Kidney (tissue), 22 donors: ENCODE measurements around the gene HASPIN. TPM values are rescaled to one million over a fixed set of nuclear protein-coding genes. Genes with fewer than 3 reads are reported as not detected.
A peak's percentile ranks its signal among the peaks of the same experiment; 100 is the strongest.

ENCODE experiments used
- DNase-seq, 5 donors: peaks; one replicate each; pipeline ENCODE4 v3.0.0-alpha.2; 2013 to 2020
- FAIRE-seq: peaks from 2 replicates; lab custom pipeline; 2012; peaks lifted over from hg19 to GRCh38; lab: Jason Lieb, UNC
- H3K27ac ChIP-seq, 2 donors: one replicate each; pipeline ENCODE4 v1.7.0; 2013; ENCODE audit warnings: low read depth in 2 of 2, low read length in 2 of 2, inconsistent platforms in 1 of 2
- H3K27me3 ChIP-seq: one replicate; pipeline ENCODE4 v1.7.1; 2013; ENCODE audit warnings: low read length, inconsistent platforms; ENCODE audit not compliant: control insufficient read depth, insufficient read depth
- H3K36me3 ChIP-seq, 3 donors: one replicate each; pipeline versions ENCODE4 v1.7.0 to v1.7.1; 2013; ENCODE audit warnings: low read length in 3 of 3, control low read depth in 1 of 3, inconsistent platforms in 1 of 3; ENCODE audit not compliant: insufficient read depth in 3 of 3, control insufficient read depth in 2 of 3
- H3K4me1 ChIP-seq, 3 donors: one replicate each; pipeline versions ENCODE4 v1.7.0 to v1.7.1; 2013; ENCODE audit warnings: low read length in 3 of 3, inconsistent platforms in 1 of 3, low read depth in 1 of 3; ENCODE audit not compliant: control insufficient read depth in 2 of 3, insufficient read depth in 2 of 3
- H3K4me3 ChIP-seq, 3 donors: one replicate each; pipeline versions ENCODE4 v1.7.0 to v1.8.1; 2013; ENCODE audit warnings: low read length in 3 of 3, control low read depth in 1 of 3, inconsistent platforms in 1 of 3
- H3K9ac ChIP-seq, 3 donors: one replicate each; pipeline versions ENCODE4 v1.7.0 to v1.7.1; 2013; ENCODE audit warnings: low read length in 3 of 3, control low read depth in 1 of 3, inconsistent platforms in 1 of 3
- H3K9me3 ChIP-seq, 3 donors: one replicate each; pipeline versions ENCODE4 v1.7.0 to v1.7.1; 2013; ENCODE audit warnings: low read length in 3 of 3, control low read depth in 1 of 3, inconsistent platforms in 1 of 3; ENCODE audit not compliant: control insufficient read depth in 2 of 3, insufficient read depth in 1 of 3
- CTCF ChIP-seq: IDR thresholded peaks from 3 replicates; pipeline ENCODE4 v1.5.1; 2012; ENCODE audit warnings: mild to moderate bottlenecking, moderate library complexity, borderline replicate concordance; ENCODE audit not compliant: insufficient read depth; ENCODE audit errors: extremely low read depth
- intact Hi-C: fragments of 100-400 bp; cut with DNase I; formaldehyde crosslinking; loops from one replicate; pipeline ENCODE4 v1.11.1; 2022
- long read RNA-seq, 10 donors: library from polyadenylated mRNA in 1 of 10; unstranded in 1 of 10; transcript quantifications; one replicate each; pipeline ENCODE4 v2.0.0 and lab custom pipeline, GENCODE V29; 2021 to 2026
- polyA plus RNA-seq: library from polyadenylated mRNA; stranded (reverse); fragments of 350-450 nt; fragmentation: Illumina TruSeq; extraction: RNeasy Lipid Tissue Mini Kit (QIAGEN cat#74804); gene quantifications from one replicate; pipeline ENCODE4 v1.2.3, GENCODE V29; 2014; ENCODE audit warnings: low read depth, low replicate concordance; ENCODE audit not compliant: insufficient read depth
- total RNA-seq: library from RNA; stranded (reverse); fragmentation: NEBNext Ultra II Directional; extraction: Animal tissue kit (Norgen Biotek cat#: 25700); gene quantifications from one replicate; pipeline ENCODE4 v1.2.1, GENCODE V29; 2021
- donor health status: control.
- donor health status: control.
- donor health status: control.
- donor health status: control.
- donor health status: control.
- donor health status: DM: yes; HTN: yes; CAD: no.
- donor health status: Normal renal cell carcinoma (clear cell type).

The HASPIN gene
- total RNA-seq (0.38 TPM), polyA plus RNA-seq (not detected)
- long read RNA-seq, donor 1, partial matches to known transcripts, result 0 of 1 reads
- long read RNA-seq, donor 1, other reads (novel, unspliced or antisense), result 0 of 1 reads
- long read RNA-seq, donor 2, partial matches to known transcripts, result 0 of 2 reads
- long read RNA-seq, donor 2, other reads (novel, unspliced or antisense), result 0 of 2 reads
- long read RNA-seq, donor 3, partial matches to known transcripts, result 0 of 3 reads
- long read RNA-seq, donor 3, other reads (novel, unspliced or antisense), result 0 of 3 reads
- long read RNA-seq, donor 4, partial matches to known transcripts, result 0 of 1 reads
- long read RNA-seq, donor 4, other reads (novel, unspliced or antisense), result 0 of 1 reads
- long read RNA-seq, donor 5, result 0 reads
- long read RNA-seq, donor 6, partial matches to known transcripts, result 0 of 1 reads
- long read RNA-seq, donor 6, other reads (novel, unspliced or antisense), result 0 of 1 reads
- long read RNA-seq, donor 7, partial matches to known transcripts, result 0 of 2 reads
- long read RNA-seq, donor 7, other reads (novel, unspliced or antisense), result 1 of 2 reads
- long read RNA-seq, donor 8, partial matches to known transcripts, result 0 of 3 reads
- long read RNA-seq, donor 8, other reads (novel, unspliced or antisense), result 0 of 3 reads
- long read RNA-seq, donor 9, result 0 reads
- long read RNA-seq, donor 10, result 0 reads

GRCh38 chr17:3723556-3724377 lies at the start of gene HASPIN:
TSS of gene HASPIN (plus strand) at chr17:3723903. CDS start at chr17:3723936, 33 bp downstream.
- Histone ChIP-seq H3K9me3 (no peaks in the 10 kb centered on the region), H3K9ac (peak within 1 kb of the TSS; percentile 63 to 96 (median 95)), H3K4me3 (peak within 1 kb of the TSS; percentile 84 to 95 (median 93)), H3K4me1 (peaks cover 0 to 11% (median 7%) of the 10 kb centered on the region in 3 donors), H3K36me3 (peaks cover 0 to 5% (median 2%) of the 10 kb centered on the region in 3 donors), H3K27ac (peak within 1 kb of the TSS; percentile 77 to 85), H3K27me3 (no peaks in the 10 kb centered on the region)
- intact Hi-C loops, result no loop called here
- FAIRE-seq (no peak), DNase-seq (peak; percentile 93 to 97 (median 97))
- peak; percentile 19 for TF ChIP-seq CTCF

- Histone ChIP-seq H3K9me3 (no peaks in the 10 kb centered on the region), H3K9ac (no peak overlapping the region), H3K36me3 (no peaks in the 10 kb centered on the region), H3K27ac (no peak overlapping the region), H3K27me3 (no peaks in the 10 kb centered on the region), H3K4me1 (no peaks in the 10 kb centered on the region), H3K4me3 (no peak overlapping the region)
- intact Hi-C loops, result loop anchor here (5.0 kb wide), 1 partner anchor 51 kb away; no protein-coding TSS in a partner anchor
- no peak for FAIRE-seq
- TF ChIP-seq CTCF, result no peak
- DNase-seq, result no peak
Measured at GRCh38 chr17:3675886-3676285, 47.8 kb upstream of the HASPIN start.

GRCh38 chr17:3678095-3678820 lies 45.4 kb upstream of the HASPIN start:
- no peak for DNase-seq
- H3K36me3 ChIP-seq, result no peaks in the 10 kb centered on the region
- TF ChIP-seq CTCF, result no peak
- FAIRE-seq, result no peak
- no peaks in the 10 kb centered on the region for H3K4me1 ChIP-seq
- no peak overlapping the region for H3K27ac ChIP-seq
- H3K9me3 ChIP-seq, result no peaks in the 10 kb centered on the region
- intact Hi-C loops, result loop anchor here (5.0 kb wide), 1 partner anchor 49 kb away; no protein-coding TSS in a partner anchor
- H3K9ac ChIP-seq, result no peak overlapping the region
- H3K27me3 ChIP-seq, result no peaks in the 10 kb centered on the region
- H3K4me3 ChIP-seq, result no peak overlapping the region
